Panc1 (cell line): ENCODE results near the gene PLK3.
"Not testable (repeated sequence)": the region's sequence is repeated elsewhere in the genome, so short reads cannot be mapped to it uniquely, and the experiment has no call there.

ENCODE experiments used
- POLR2AphosphoS5 ChIP-seq: IDR thresholded peaks from 2 replicates; pipeline ENCODE4 v1.6.1; 2012; ENCODE audit warnings: mild to moderate bottlenecking, low read depth, low read length, moderate library complexity
- SIN3A ChIP-seq: IDR thresholded peaks from 2 replicates; pipeline ENCODE4 v1.6.1; 2012; ENCODE audit warnings: low read depth, mild to moderate bottlenecking, low read length, moderate library complexity, borderline replicate concordance; ENCODE audit not compliant: insufficient read depth
- TF ChIP-seq, protein P1 (sequence below): fragments of 450-650 bp; IDR thresholded peaks from 2 replicates; pipeline ENCODE4 v1.5.1; 2017; ENCODE audit warnings: mild to moderate bottlenecking

GRCh38 chr1:44815926-44816325 is 15.7 kb downstream of the PLK3 start:
- TF ChIP-seq, protein P1, sequence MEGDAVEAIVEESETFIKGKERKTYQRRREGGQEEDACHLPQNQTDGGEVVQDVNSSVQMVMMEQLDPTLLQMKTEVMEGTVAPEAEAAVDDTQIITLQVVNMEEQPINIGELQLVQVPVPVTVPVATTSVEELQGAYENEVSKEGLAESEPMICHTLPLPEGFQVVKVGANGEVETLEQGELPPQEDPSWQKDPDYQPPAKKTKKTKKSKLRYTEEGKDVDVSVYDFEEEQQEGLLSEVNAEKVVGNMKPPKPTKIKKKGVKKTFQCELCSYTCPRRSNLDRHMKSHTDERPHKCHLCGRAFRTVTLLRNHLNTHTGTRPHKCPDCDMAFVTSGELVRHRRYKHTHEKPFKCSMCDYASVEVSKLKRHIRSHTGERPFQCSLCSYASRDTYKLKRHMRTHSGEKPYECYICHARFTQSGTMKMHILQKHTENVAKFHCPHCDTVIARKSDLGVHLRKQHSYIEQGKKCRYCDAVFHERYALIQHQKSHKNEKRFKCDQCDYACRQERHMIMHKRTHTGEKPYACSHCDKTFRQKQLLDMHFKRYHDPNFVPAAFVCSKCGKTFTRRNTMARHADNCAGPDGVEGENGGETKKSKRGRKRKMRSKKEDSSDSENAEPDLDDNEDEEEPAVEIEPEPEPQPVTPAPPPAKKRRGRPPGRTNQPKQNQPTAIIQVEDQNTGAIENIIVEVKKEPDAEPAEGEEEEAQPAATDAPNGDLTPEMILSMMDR = not testable (repeated sequence)
- TF ChIP-seq POLR2AphosphoS5, SIN3A: not testable (repeated sequence)
